Measurements from ENCODE around the gene ZNF750.

ZNF750 gene

GRCh38 chr17:82817947-82818346, 21.9 kb downstream of the ZNF750 start:
- in situ Hi-C loops (cut with HindIII; ENCODE audit: low pct_ligation_motif_present, low sequenced_read_pairs): no loop called here
- H3K36me3 ChIP-seq (replicated peaks): no peaks in the 10 kb centered on the region
- DNase-seq: peak; percentile 12
- TF ChIP-seq CTCF (IDR thresholded peaks at IDR 0.05; ENCODE audit: low read depth, low read length, missing control alignments): no peak
- no peak overlapping the region for H3K27ac ChIP-seq
- H3K27me3 ChIP-seq (replicated peaks): no peaks in the 10 kb centered on the region
- H3K4me3 ChIP-seq (ENCODE audit: low read depth, low read length): no peak overlapping the region

DNA sequence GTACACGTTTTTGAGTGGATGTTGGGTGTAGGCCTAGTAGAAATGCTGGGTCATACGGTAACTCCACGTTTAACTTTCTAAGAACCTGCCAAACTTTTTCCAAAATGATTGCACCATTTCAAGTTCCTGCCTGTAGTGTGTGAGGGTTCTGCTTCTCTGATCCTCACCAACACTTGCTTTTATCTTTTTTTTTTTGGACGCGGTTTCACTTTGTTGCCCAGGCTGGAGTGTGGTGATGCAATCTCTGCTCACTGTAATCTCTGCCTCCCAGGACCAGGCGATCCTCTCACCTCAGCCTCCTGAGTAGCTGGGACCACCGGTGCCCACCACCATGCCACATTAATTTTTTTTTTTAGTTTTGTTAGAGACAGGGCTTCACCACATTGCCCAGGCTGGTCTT, 23.5 kb downstream of the ZNF750 start:
- Histone ChIP-seq H3K36me3 (replicated peaks) (no peaks in the 10 kb centered on the region), H3K4me3 (ENCODE audit: low read depth, low read length) (no peak overlapping the region), H3K27me3 (replicated peaks) (no peaks in the 10 kb centered on the region), H3K27ac (no peak overlapping the region)
- no peak for DNase-seq
- TF ChIP-seq CTCF (IDR thresholded peaks at IDR 0.05; ENCODE audit: low read depth, low read length, missing control alignments): no peak
- in situ Hi-C loops (cut with HindIII; ENCODE audit: low pct_ligation_motif_present, low sequenced_read_pairs): no loop called here

DNA sequence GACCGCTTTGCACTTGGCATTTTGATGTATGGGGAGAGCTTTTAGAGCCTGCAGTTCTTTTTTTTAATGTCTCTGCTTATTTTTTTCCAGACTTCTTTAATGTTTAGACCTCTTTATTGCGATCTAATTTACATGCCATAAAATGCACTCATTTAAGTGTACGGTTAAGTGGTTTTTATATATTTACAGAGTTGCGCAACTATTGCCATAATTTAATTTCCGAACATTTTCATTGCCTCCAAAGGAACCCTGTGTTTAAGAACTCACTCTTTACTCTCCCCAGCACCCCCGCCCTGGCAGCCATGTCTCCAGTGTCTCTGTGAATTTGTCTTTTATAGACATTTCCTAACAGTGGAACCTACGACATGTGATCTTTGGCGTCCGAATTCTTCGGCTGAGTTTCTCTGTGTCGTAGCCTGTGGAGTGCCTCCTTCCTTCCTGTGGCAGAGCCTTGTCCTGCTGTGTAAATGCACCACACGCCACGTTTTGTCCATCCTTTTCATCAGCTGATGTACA, 24.0 kb downstream of the ZNF750 start:
- H3K4me3 ChIP-seq (ENCODE audit: low read depth, low read length): no peak overlapping the region
- no peaks in the 10 kb centered on the region for H3K36me3 ChIP-seq (replicated peaks)
- H3K27me3 ChIP-seq (replicated peaks): no peaks in the 10 kb centered on the region
- in situ Hi-C loops (cut with HindIII; ENCODE audit: low pct_ligation_motif_present, low sequenced_read_pairs): no loop called here
- no peak overlapping the region for H3K27ac ChIP-seq
- no peak for DNase-seq
- no peak for TF ChIP-seq CTCF (IDR thresholded peaks at IDR 0.05; ENCODE audit: low read depth, low read length, missing control alignments)

- Histone ChIP-seq H3K36me3 (replicated peaks) (no peaks in the 10 kb centered on the region), H3K4me3 (ENCODE audit: low read depth, low read length) (no peak overlapping the region), H3K27me3 (replicated peaks) (no peaks in the 10 kb centered on the region), H3K27ac (no peak overlapping the region)
- TF ChIP-seq CTCF (IDR thresholded peaks at IDR 0.05; ENCODE audit: low read depth, low read length, missing control alignments): no peak
- in situ Hi-C loops (cut with HindIII; ENCODE audit: low pct_ligation_motif_present, low sequenced_read_pairs): no loop called here
- no peak for DNase-seq
Measured at GRCh38 chr17:82815354-82815753, 24.5 kb downstream of the ZNF750 start.

DNA sequence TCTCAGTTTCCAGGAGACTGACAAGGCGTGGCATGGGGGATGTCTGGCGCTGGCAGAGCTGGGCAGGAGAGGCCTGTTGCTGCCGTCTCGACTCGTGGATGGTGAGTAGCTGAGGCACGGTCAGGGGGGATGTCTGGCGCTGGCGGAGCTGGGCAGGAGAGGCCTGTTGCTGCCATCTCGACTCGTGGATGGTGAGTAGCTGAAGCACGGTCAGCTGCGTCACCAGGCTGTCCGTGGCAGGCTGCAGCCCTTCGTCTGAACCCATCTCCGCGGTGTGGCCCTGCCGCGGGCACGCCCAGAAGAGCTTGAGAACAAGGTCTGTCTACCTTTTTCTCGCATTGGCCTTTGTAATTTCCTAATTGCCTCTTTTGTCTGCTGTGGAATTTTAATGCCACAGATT, 25.0 kb downstream of the ZNF750 start:
- DNase-seq: no peak
- H3K27me3 ChIP-seq (replicated peaks): no peaks in the 10 kb centered on the region
- H3K4me3 ChIP-seq (ENCODE audit: low read depth, low read length): no peak overlapping the region
- no peak overlapping the region for H3K27ac ChIP-seq
- no peak for TF ChIP-seq CTCF (IDR thresholded peaks at IDR 0.05; ENCODE audit: low read depth, low read length, missing control alignments)
- H3K36me3 ChIP-seq (replicated peaks): no peaks in the 10 kb centered on the region
- in situ Hi-C loops (cut with HindIII; ENCODE audit: low pct_ligation_motif_present, low sequenced_read_pairs): no loop called here

- H3K4me3 ChIP-seq (ENCODE audit: low read depth, low read length): no peak overlapping the region
- no peaks in the 10 kb centered on the region for H3K27me3 ChIP-seq (replicated peaks)
- no peak overlapping the region for H3K27ac ChIP-seq
- no peak for DNase-seq
- H3K36me3 ChIP-seq (replicated peaks): no peaks in the 10 kb centered on the region
- TF ChIP-seq CTCF (IDR thresholded peaks at IDR 0.05; ENCODE audit: low read depth, low read length, missing control alignments): no peak
- in situ Hi-C loops (cut with HindIII; ENCODE audit: low pct_ligation_motif_present, low sequenced_read_pairs): no loop called here
Measured at GRCh38 chr17:82813299-82814051, 26.3 kb downstream of the ZNF750 start.

All from brain microvascular endothelial cell (primary cell).